K562 (cell line): ENCODE data around the gene AKAP6. TPM values are rescaled to one million over a fixed set of nuclear protein-coding genes. Genes with fewer than 3 reads are reported as not detected.

Source experiments
- ATAC-seq: fragments of 200-7000 bp; cut with Tn5 transposase; 3 replicates; pipeline ENCODE4 v1.9.1; 2020; ENCODE audit warnings: moderate library complexity
- BruUV-seq: library from RNA; stranded (reverse); fragments of 400-500 nt; replicated peaks from 2 replicates; lab custom pipeline; 2021; lab: Mats Ljungman, UMichigan
- CTCF ChIA-PET: fragments of 300-600 bp; formaldehyde crosslinking; extraction: SDS; loops from one replicate; lab custom pipeline; 2021; ENCODE audit warnings: low intra/inter-chr PET ratio; lab: Yijun Ruan, JAX
- POLR2A ChIA-PET: fragments of 300-600, 350-650 bp; sonication (Branson Sonifier 250); formaldehyde crosslinking; extraction: SDS; loops from one replicate; lab custom pipeline; 2021; ENCODE audit warnings: antibody characterized with exemption, inconsistent platforms; lab: Yijun Ruan, JAX
- DNase-seq, 4 experiments: peaks; one replicate each; pipeline versions ENCODE4 v3.0.0 to v3.0.0-alpha.2; 2011 to 2018; ENCODE audit warnings: low spot score in 3 of 4, mixed read lengths in 3 of 4; ENCODE audit errors: extremely low read depth in 1 of 4
- FAIRE-seq: peaks from 2 replicates; lab custom pipeline; 2011; peaks lifted over from hg19 to GRCh38; lab: Jason Lieb, UNC
- H2AFZ ChIP-seq: 2 replicates; pipeline ENCODE4 v1.6.0; 2011; ENCODE audit warnings: low read depth, low read length, control low read depth, inconsistent platforms
- H3K27ac ChIP-seq: fragments of 200-600 bp; 3 replicates; pipeline ENCODE4 v1.8.0; 2011; ENCODE audit warnings: low read depth, mild to moderate bottlenecking, control low read depth, inconsistent platforms, low read length, moderate library complexity, mixed read lengths; ENCODE audit errors: extremely low read depth
- H3K27me3 ChIP-seq, 2 experiments: fragments of 300-600 bp in 1 of 2; 2 replicates in 1 of 2; 3 replicates in 1 of 2; pipeline versions ENCODE4 v1.6.0 to v1.8.0; 2011; ENCODE audit warnings: inconsistent platforms in 2 of 2, low read length in 2 of 2, mild to moderate bottlenecking in 1 of 2, mixed read lengths in 1 of 2, moderate library complexity in 1 of 2; ENCODE audit not compliant: control insufficient read depth in 2 of 2, insufficient read depth in 2 of 2
- H3K36me3 ChIP-seq: fragments of 300-600 bp; 3 replicates; pipeline ENCODE4 v1.8.0; 2011; ENCODE audit warnings: mild to moderate bottlenecking, low read length, inconsistent platforms; ENCODE audit not compliant: control insufficient read depth, insufficient read depth
- H3K4me1 ChIP-seq, 2 experiments: fragments of 200-600 bp in 1 of 2; replicated peaks in 1 of 2; 2 replicates in 1 of 2; 3 replicates in 1 of 2; pipeline versions ENCODE4 v1.5.1 to v1.8.0; 2011; ENCODE audit warnings: inconsistent platforms in 2 of 2, low read length in 2 of 2, mild to moderate bottlenecking in 1 of 2, mixed read lengths in 1 of 2, moderate library complexity in 1 of 2; ENCODE audit not compliant: control insufficient read depth in 2 of 2, insufficient read depth in 2 of 2
- H3K4me2 ChIP-seq: 2 replicates; pipeline ENCODE4 v1.6.1; 2011; ENCODE audit warnings: low read length, control low read depth, inconsistent platforms, mixed read lengths; ENCODE audit not compliant: insufficient read depth
- H3K4me3 ChIP-seq: fragments of 200-600 bp; sonication (generic), shearing (Covaris generic); 2 replicates; pipeline ENCODE4 v1.5.1; 2016; ENCODE audit warnings: control low read depth, inconsistent platforms
- H3K79me2 ChIP-seq: fragments of 200-600 bp; 3 replicates; pipeline ENCODE4 v1.8.0; 2011; ENCODE audit warnings: low read length, inconsistent platforms; ENCODE audit not compliant: control insufficient read depth, insufficient read depth
- H3K9ac ChIP-seq, 2 experiments: 2 replicates each; pipeline versions ENCODE4 v1.6.0 to v1.6.1; 2011; ENCODE audit warnings: low read depth in 2 of 2, low read length in 2 of 2, control low read depth in 1 of 2, inconsistent platforms in 1 of 2, mild to moderate bottlenecking in 1 of 2, mixed read lengths in 1 of 2; ENCODE audit not compliant: insufficient read depth in 1 of 2
- H3K9me1 ChIP-seq: one replicate; pipeline ENCODE4 v1.6.0; 2011; ENCODE audit warnings: inconsistent platforms, mild to moderate bottlenecking, low read length, moderate library complexity; ENCODE audit not compliant: control insufficient read depth, insufficient read depth
- H3K9me3 ChIP-seq: replicated peaks from 2 replicates; pipeline ENCODE4 v1.5.1; 2011; ENCODE audit warnings: low read depth, low read length, inconsistent platforms; ENCODE audit not compliant: control insufficient read depth, insufficient read depth
- H4K20me1 ChIP-seq: replicated peaks from 2 replicates; pipeline ENCODE4 v1.6.1; 2011; ENCODE audit warnings: low read length, inconsistent platforms, mixed read lengths; ENCODE audit not compliant: control insufficient read depth, insufficient read depth
- BACH1 ChIP-seq: fragments of 200-800 bp; sonication (Bioruptor generic); IDR thresholded peaks from 2 replicates; pipeline ENCODE4 v1.6.1; 2016; ENCODE audit warnings: missing genetic modification characterization, missing compliant biosample characterization
- CHAMP1 ChIP-seq: fragments of 450-650 bp; IDR thresholded peaks from 2 replicates; pipeline ENCODE4 v1.6.1; 2016; ENCODE audit warnings: mild to moderate bottlenecking
- FOXJ2 ChIP-seq: fragments of 200-800 bp; sonication (Bioruptor generic); IDR thresholded peaks from 2 replicates; pipeline ENCODE4 v1.6.1; 2016; ENCODE audit warnings: missing genetic modification characterization, missing compliant biosample characterization
- FOXP1 ChIP-seq: sonication (generic); formaldehyde crosslinking; IDR thresholded peaks from 2 replicates; pipeline ENCODE4 v1.8.0; 2022; ENCODE audit warnings: mild to moderate bottlenecking, missing genetic modification reagents
- GTF2F1 ChIP-seq: IDR thresholded peaks from 2 replicates; pipeline ENCODE4 v1.6.1; 2011; ENCODE audit warnings: low read depth, low read length, improper control_type of control experiment
- HNRNPUL1 ChIP-seq: fragments of 200-400 bp; formaldehyde crosslinking; IDR thresholded peaks from 2 replicates; pipeline ENCODE4 v1.6.1; 2017; ENCODE audit warnings: low read length
- JUN ChIP-seq, 2 experiments: sonication (generic) in 1 of 2; formaldehyde crosslinking in 1 of 2; IDR thresholded peaks; 2 replicates each; pipeline versions ENCODE4 v1.6.1 to v1.8.0; 2012 to 2022; ENCODE audit warnings: borderline replicate concordance in 2 of 2, mild to moderate bottlenecking in 2 of 2, improper control_type of control experiment in 1 of 2, low read depth in 1 of 2, low read length in 1 of 2, missing genetic modification reagents in 1 of 2
- NCOA1 ChIP-seq: fragments of 450-650 bp; IDR thresholded peaks from 2 replicates; pipeline ENCODE4 v1.6.1; 2016; ENCODE audit warnings: low read depth
- NCOA4 ChIP-seq: fragments of 450-650 bp; IDR thresholded peaks from 2 replicates; pipeline ENCODE4 v1.6.1; 2018; ENCODE audit warnings: mild to moderate bottlenecking; ENCODE audit not compliant: partially characterized antibody
- POLR2AphosphoS2 ChIP-seq: IDR thresholded peaks from 2 replicates; pipeline ENCODE4 v1.6.1; 2012; ENCODE audit warnings: low read length, improper control_type of control experiment
- PREB ChIP-seq: sonication (generic); formaldehyde crosslinking; IDR thresholded peaks from 2 replicates; pipeline ENCODE4 v1.8.1; 2023; ENCODE audit warnings: mild to moderate bottlenecking, missing genetic modification reagents
- PURB ChIP-seq: sonication (generic); formaldehyde crosslinking; IDR thresholded peaks from 2 replicates; pipeline ENCODE4 v1.9.0; 2021; ENCODE audit warnings: low read depth, mild to moderate bottlenecking, missing genetic modification reagents
- SETDB1 ChIP-seq: IDR thresholded peaks from one replicate; pipeline ENCODE4 v1.6.1; 2012; ENCODE audit warnings: low read length, control low read depth, inconsistent platforms
- TOE1 ChIP-seq, 2 experiments: fragments of 450-650 bp in 1 of 2; sonication (generic) in 1 of 2; formaldehyde crosslinking in 1 of 2; IDR thresholded peaks; 2 replicates each; pipeline versions ENCODE4 v1.7.1 to v1.8.0; 2016 to 2022; ENCODE audit warnings: borderline replicate concordance in 2 of 2, mild to moderate bottlenecking in 2 of 2, antibody characterized with exemption in 1 of 2, inconsistent platforms in 1 of 2, low read depth in 1 of 2, missing genetic modification reagents in 1 of 2, moderate library complexity in 1 of 2
- YBX1 ChIP-seq: fragments of 450-650 bp; IDR thresholded peaks from 2 replicates; pipeline ENCODE4 v1.7.1; 2016; ENCODE audit warnings: mild to moderate bottlenecking
- ZKSCAN8 ChIP-seq: fragments of 200-800 bp; sonication (Bioruptor generic); IDR thresholded peaks from 2 replicates; pipeline ENCODE4 v1.6.1; 2016; ENCODE audit warnings: missing genetic modification characterization, missing compliant biosample characterization
- ZNF140 ChIP-seq: fragments of 250-450 bp; sonication (Bioruptor Pico); IDR thresholded peaks from 2 replicates; pipeline ENCODE4 v1.8.0; 2021; ENCODE audit warnings: moderate library complexity, mild to moderate bottlenecking, inconsistent platforms
- ZNF274 ChIP-seq: IDR thresholded peaks from 2 replicates; pipeline ENCODE4 v1.6.1; 2011; ENCODE audit warnings: low read depth, mild to moderate bottlenecking, low read length, moderate library complexity, borderline replicate concordance
- ZNF668 ChIP-seq: fragments of 250-450 bp; sonication (Bioruptor Pico); IDR thresholded peaks from 2 replicates; pipeline ENCODE4 v1.8.0; 2022; ENCODE audit warnings: mild to moderate bottlenecking, inconsistent platforms
- ZNF717 ChIP-seq: fragments of 250-450 bp; sonication (Bioruptor Pico); IDR thresholded peaks from 2 replicates; pipeline ENCODE4 v1.5.0; 2021
- WGBS: fragments of 100-300 bp; shearing (Covaris generic); methylation state at CpG from one replicate; pipeline ENCODE4 v1.1.6; 2016; ENCODE audit warnings: low coverage, mixed read lengths; ENCODE audit not compliant: insufficient coverage; ENCODE audit errors: missing lambda C conversion rate; 5-methylcytosine and 5-hydroxymethylcytosine counted together
- in situ Hi-C: fragments of 300-500 bp; cut with MboI; formaldehyde crosslinking; loops from 4 replicates; pipeline ENCODE4 v1.15.0; 2018; ENCODE audit warnings: inconsistent platforms, mixed read lengths
- intact Hi-C: fragments of 100-400 bp; cut with micrococcal nuclease; formaldehyde crosslinking; loops from 2 replicates; pipeline ENCODE4 v1.14.2; 2022
- polyA plus RNA-seq, 8 experiments: library from polyadenylated mRNA; depleted of rRNA in 4 of 8; stranded (reverse) in 5 of 8; unstranded in 3 of 8; fragments of >200 nt; fragmentation: Nextera tagmentation in 2 of 8; fragmentation: Illumina TruSeq in 1 of 8; extraction: Ambion mirVana in 2 of 8; extraction: Trizol in 1 of 8; gene quantifications; 2 replicates each; pipeline versions ENCODE4 v1.2.1 to v1.2.3, GENCODE V29; 2011 to 2014; ENCODE audit warnings: inconsistent platforms in 1 of 8, missing spikeins in 1 of 8
- total RNA-seq, 7 experiments: library from RNA; depleted of rRNA in 6 of 7; stranded (reverse); fragments of >200 nt in 6 of 7; fragmentation: Illumina TruSeq in 2 of 7; extraction: Trizol in 2 of 7; gene quantifications; 2 replicates each; pipeline versions ENCODE4 v1.2.1 to v1.2.3, GENCODE V29; 2011 to 2021; ENCODE audit warnings: low replicate concordance in 1 of 7

The AKAP6 gene
- total and polyA plus RNA-seq, 9 of the 15 experiments (the other 6 are each of a cell fraction or from before 2014, with no cell fraction given): 0.03 to 1.7 (median 0.48) TPM

- Histone ChIP-seq H3K9ac (no peak overlapping the region), H3K4me1 (no peaks in the 10 kb centered on the region; a peak in 1 of 5 replicates), H3K36me3 (no peaks in the 10 kb centered on the region), H3K27ac (no peak overlapping the region), H3K9me1 (no peaks in the 10 kb centered on the region), H3K4me3 (no peak overlapping the region), H2AFZ (no peak overlapping the region), H3K79me2 (no peaks in the 10 kb centered on the region), H3K4me2 (no peak overlapping the region), H4K20me1 (no peaks in the 10 kb centered on the region), H3K27me3 (no peaks in the 10 kb centered on the region), H3K9me3 (no peaks in the 10 kb centered on the region)
- DNase-seq: no peak
- CTCF ChIA-PET: no interaction called here
- in situ Hi-C loops: no loop called here
- ATAC-seq: no peak
- BruUV-seq: no TSS peak
- 31% methylated on average over 3 of the region's 4 CpGs for WGBS
- intact Hi-C loops: no loop called here
- POLR2A ChIA-PET: no interaction called here
- TF ChIP-seq PREB (CRISPR knock-in tag) (no peak), ZNF668 (no peak), NCOA4 (no peak), ZKSCAN8 (CRISPR knock-in tag) (no peak), BACH1 (no peak), GTF2F1 (no peak), CHAMP1 (no peak), HNRNPUL1 (no peak), NCOA1 (no peak), FOXP1 (no peak), JUN (IDR thresholded peaks at IDR 0.05; ENCODE audit: borderline replicate concordance, low read depth, low read length) (no peak), JUN (CRISPR knock-in tag; IDR thresholded peaks at IDR 0.05; ENCODE audit: borderline replicate concordance) (no peak), FOXJ2 (tag) (no peak), SETDB1 (no peak), YBX1 (no peak), ZNF140 (CRISPR knock-in tag) (no peak), TOE1 (IDR thresholded peaks at IDR 0.05; ENCODE audit: borderline replicate concordance) (no peak), TOE1 (CRISPR knock-in tag; IDR thresholded peaks at IDR 0.05; ENCODE audit: borderline replicate concordance, low read depth) (no peak), ZNF717 (no peak), PURB (CRISPR knock-in tag) (no peak), POLR2AphosphoS2 (no peak), ZNF274 (no peak)
- no peak for FAIRE-seq
These were observed 98.8 kb downstream of the AKAP6 start for GRCh38 chr14:32427726-32428528.
